ENCODE results near the gene TECTB.

Gene TECTB

GRCh38 chr10:112275512-112276245 is 7.5 kb upstream of the TECTB start:
- no peak for DNase-seq

GRCh38 chr10:112278871-112279270 is 4.3 kb upstream of the TECTB start:
- DNase-seq: no peak

- no peak for DNase-seq
Observed at GRCh38 chr10:112279433-112279832, 3.8 kb upstream of the TECTB start.

- DNase-seq: no peak
Observed at GRCh38 chr10:112280205-112280921, 2.8 kb upstream of the TECTB start.

- DNase-seq: no peak
Observed at GRCh38 chr10:112282086-112282485, 1.1 kb upstream of the TECTB start.

GRCh38 chr10:112286837-112287818 is 3.9 kb downstream of the TECTB start:
- no peak for DNase-seq

- DNase-seq: no peak
Observed at GRCh38 chr10:112287844-112288243, 4.6 kb downstream of the TECTB start.

- DNase-seq: no peak
Observed at GRCh38 chr10:112288486-112288885, 5.3 kb downstream of the TECTB start.

GRCh38 chr10:112289373-112290053 is 6.3 kb downstream of the TECTB start:
- DNase-seq: no peak

GRCh38 chr10:112290054-112290373 is 6.8 kb downstream of the TECTB start:
- DNase-seq: no peak

GRCh38 chr10:112294169-112294568 is 11.0 kb downstream of the TECTB start:
- no peak for DNase-seq

- no peak for DNase-seq
Observed at GRCh38 chr10:112295853-112296830, 12.9 kb downstream of the TECTB start.

- DNase-seq: no peak
Observed at GRCh38 chr10:112296908-112297331, 13.7 kb downstream of the TECTB start.

- DNase-seq: no peak
Observed at GRCh38 chr10:112298581-112298980, 15.4 kb downstream of the TECTB start.

- DNase-seq: no peak
Observed at GRCh38 chr10:112299456-112299855, 16.3 kb downstream of the TECTB start.

GRCh38 chr10:112302335-112302734 is 19.1 kb downstream of the TECTB start:
- no peak for DNase-seq

- DNase-seq: no peak
Observed at GRCh38 chr10:112303528-112303927, 20.3 kb downstream of the TECTB start.

GRCh38 chr10:112304267-112304859 is 21.2 kb downstream of the TECTB start:
- no peak for DNase-seq

- DNase-seq: no peak
Observed at GRCh38 chr10:112307358-112308124, 24.3 kb downstream of the TECTB start.

- DNase-seq: no peak
Observed at GRCh38 chr10:112308125-112308502, 24.9 kb downstream of the TECTB start.

Measured in NCI-H510A (cell line).